Measurements from ENCODE around the gene CFAP54. TPM values are rescaled to one million over a fixed set of nuclear protein-coding genes. Genes with fewer than 3 reads are reported as not detected.

Gene CFAP54
- total RNA-seq, 1 donor from 2014 or later, result 8.9 TPM

- H3K27me3 Mint-ChIP-seq, result no peaks in the 10 kb centered on the region
- no peaks in the 10 kb centered on the region for H3K4me1 Mint-ChIP-seq (ENCODE audit: unreplicated experiment)
- TF ChIP-seq, protein P1, sequence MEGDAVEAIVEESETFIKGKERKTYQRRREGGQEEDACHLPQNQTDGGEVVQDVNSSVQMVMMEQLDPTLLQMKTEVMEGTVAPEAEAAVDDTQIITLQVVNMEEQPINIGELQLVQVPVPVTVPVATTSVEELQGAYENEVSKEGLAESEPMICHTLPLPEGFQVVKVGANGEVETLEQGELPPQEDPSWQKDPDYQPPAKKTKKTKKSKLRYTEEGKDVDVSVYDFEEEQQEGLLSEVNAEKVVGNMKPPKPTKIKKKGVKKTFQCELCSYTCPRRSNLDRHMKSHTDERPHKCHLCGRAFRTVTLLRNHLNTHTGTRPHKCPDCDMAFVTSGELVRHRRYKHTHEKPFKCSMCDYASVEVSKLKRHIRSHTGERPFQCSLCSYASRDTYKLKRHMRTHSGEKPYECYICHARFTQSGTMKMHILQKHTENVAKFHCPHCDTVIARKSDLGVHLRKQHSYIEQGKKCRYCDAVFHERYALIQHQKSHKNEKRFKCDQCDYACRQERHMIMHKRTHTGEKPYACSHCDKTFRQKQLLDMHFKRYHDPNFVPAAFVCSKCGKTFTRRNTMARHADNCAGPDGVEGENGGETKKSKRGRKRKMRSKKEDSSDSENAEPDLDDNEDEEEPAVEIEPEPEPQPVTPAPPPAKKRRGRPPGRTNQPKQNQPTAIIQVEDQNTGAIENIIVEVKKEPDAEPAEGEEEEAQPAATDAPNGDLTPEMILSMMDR (conservative IDR thresholded peaks at IDR 0.05), result peak; percentile 86
- peak; percentile 72 for DNase-seq (ENCODE audit: extremely low spot score, unreplicated experiment)
- H3K9me3 Mint-ChIP-seq, result no peaks in the 10 kb centered on the region
- H3K4me3 Mint-ChIP-seq, result no peak overlapping the region
- no peak overlapping the region for H3K27ac Mint-ChIP-seq
- no peaks in the 10 kb centered on the region for H3K36me3 Mint-ChIP-seq
Observed at GRCh38 chr12:96516472-96517430, 27.4 kb downstream of the CFAP54 start.

- Mint-ChIP-seq H3K36me3 (no peaks in the 10 kb centered on the region), H3K27me3 (no peaks in the 10 kb centered on the region), H3K27ac (no peak overlapping the region), H3K9me3 (no peaks in the 10 kb centered on the region), H3K4me3 (no peak overlapping the region), H3K4me1 (ENCODE audit: unreplicated experiment) (no peaks in the 10 kb centered on the region)
- TF ChIP-seq, protein P1 (conservative IDR thresholded peaks at IDR 0.05), result no peak
- no peak for DNase-seq (ENCODE audit: extremely low spot score, unreplicated experiment)
Observed at GRCh38 chr12:96520767-96521166, 31.4 kb downstream of the CFAP54 start.

DNA sequence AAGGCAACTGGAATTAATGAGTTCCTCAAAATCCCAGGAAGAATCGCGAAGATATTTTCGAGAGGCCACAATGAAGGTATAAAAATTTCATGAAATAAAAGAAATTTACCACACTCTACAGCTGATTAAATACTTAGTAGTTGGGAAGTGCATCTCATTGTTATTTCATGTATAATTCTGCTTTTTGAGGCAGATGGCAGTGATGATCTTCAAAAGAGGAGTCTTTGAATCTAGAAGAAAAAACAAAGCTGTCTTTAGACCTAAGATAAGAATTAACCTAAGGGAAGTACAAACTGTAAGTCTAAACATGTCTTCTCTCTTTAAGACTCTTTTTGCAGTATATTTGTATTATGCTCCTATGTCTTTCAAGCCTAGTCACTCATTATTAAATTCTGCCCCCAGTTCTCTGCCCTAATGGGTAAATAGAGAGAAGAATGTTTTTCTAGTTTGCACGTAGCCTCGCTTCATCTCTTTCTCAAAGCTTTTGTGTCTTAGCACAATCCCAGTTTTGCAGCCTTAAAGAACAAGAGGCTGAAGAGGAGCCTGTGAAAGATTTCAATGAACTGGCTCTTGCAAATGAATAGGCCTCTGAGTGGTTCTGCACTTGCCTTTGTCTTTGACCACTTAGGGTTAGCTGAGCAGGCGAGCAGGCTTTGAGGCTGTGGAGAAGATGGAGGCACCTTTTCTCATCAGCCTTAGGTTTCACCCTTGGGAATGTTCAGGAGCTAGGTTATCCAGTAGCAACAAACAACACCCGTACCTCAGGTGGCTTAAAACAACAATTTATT is 32.7 kb downstream of the CFAP54 start:
- Mint-ChIP-seq H3K27me3 (no peaks in the 10 kb centered on the region), H3K36me3 (no peaks in the 10 kb centered on the region), H3K4me1 (ENCODE audit: unreplicated experiment) (no peaks in the 10 kb centered on the region), H3K4me3 (no peak overlapping the region), H3K9me3 (no peaks in the 10 kb centered on the region), H3K27ac (no peak overlapping the region)
- no peak for DNase-seq (ENCODE audit: extremely low spot score, unreplicated experiment)
- TF ChIP-seq, protein P1 (conservative IDR thresholded peaks at IDR 0.05), result no peak

- no peak overlapping the region for H3K27ac Mint-ChIP-seq
- H3K4me1 Mint-ChIP-seq (ENCODE audit: unreplicated experiment), result no peaks in the 10 kb centered on the region
- TF ChIP-seq, protein P1 (conservative IDR thresholded peaks at IDR 0.05), result no peak
Observed at GRCh38 chr12:96522690-96523089, 33.3 kb downstream of the CFAP54 start.

GRCh38 chr12:96526110-96526509 is 36.7 kb downstream of the CFAP54 start:
- H3K27ac Mint-ChIP-seq, result no peak overlapping the region
- H3K27me3 Mint-ChIP-seq, result no peaks in the 10 kb centered on the region
- no peaks in the 10 kb centered on the region for H3K9me3 Mint-ChIP-seq
- TF ChIP-seq, protein P1 (conservative IDR thresholded peaks at IDR 0.05), result no peak
- no peaks in the 10 kb centered on the region for H3K4me1 Mint-ChIP-seq (ENCODE audit: unreplicated experiment)
- no peak for DNase-seq (ENCODE audit: extremely low spot score, unreplicated experiment)
- H3K4me3 Mint-ChIP-seq, result no peak overlapping the region
- H3K36me3 Mint-ChIP-seq, result peaks cover 4% of the 10 kb centered on the region

More at GRCh38 chr12:96522690-96523089, 33.3 kb downstream of the CFAP54 start:
- no peaks in the 10 kb centered on the region for H3K9me3 Mint-ChIP-seq
- no peak for DNase-seq (ENCODE audit: extremely low spot score, unreplicated experiment)
- no peaks in the 10 kb centered on the region for H3K36me3 Mint-ChIP-seq
- no peaks in the 10 kb centered on the region for H3K27me3 Mint-ChIP-seq
- no peak overlapping the region for H3K4me3 Mint-ChIP-seq
